HG03342 (cell line): ENCODE measurements around the gene FAM117B.

Experiments used
- ATAC-seq: cut with Tn5 transposase; IDR thresholded peaks from one replicate; pipeline ENCODE4 v1.9.1; 2021; ENCODE audit warnings: mild to moderate bottlenecking, moderate library complexity; ENCODE audit not compliant: unreplicated experiment

The FAM117B gene

GRCh38 chr2:202634556-202635427 lies at the start of gene FAM117B:
Gene FAM117B, plus strand, starts transcription at chr2:202634969. Its CDS starts 219 bp downstream, at chr2:202635188.
- ATAC-seq, result peak; percentile 91

- ATAC-seq, result peak; percentile 75
Observed at GRCh38 chr2:202588647-202589581, 45.9 kb upstream of the FAM117B start.

- no peak for ATAC-seq
Observed at GRCh38 chr2:202589582-202589949, 45.2 kb upstream of the FAM117B start.

GRCh38 chr2:202592566-202592965 lies 42.2 kb upstream of the FAM117B start:
- no peak for ATAC-seq

GRCh38 chr2:202599105-202599504 lies 35.7 kb upstream of the FAM117B start:
- no peak for ATAC-seq

- ATAC-seq, result no peak
Observed at GRCh38 chr2:202599911-202600310, 34.9 kb upstream of the FAM117B start.

- ATAC-seq, result no peak
Observed at GRCh38 chr2:202604699-202605098, 30.1 kb upstream of the FAM117B start.

GRCh38 chr2:202605174-202605573 lies 29.6 kb upstream of the FAM117B start:
- no peak for ATAC-seq

- peak; percentile 36 for ATAC-seq
Observed at GRCh38 chr2:202608142-202608852, 26.5 kb upstream of the FAM117B start.

GRCh38 chr2:202609381-202610145 lies 25.2 kb upstream of the FAM117B start:
- ATAC-seq, result peak; percentile 88

GRCh38 chr2:202610380-202610779 lies 24.4 kb upstream of the FAM117B start:
- ATAC-seq, result no peak

GRCh38 chr2:202612145-202612544 lies 22.6 kb upstream of the FAM117B start:
- ATAC-seq, result no peak

- no peak for ATAC-seq
Observed at GRCh38 chr2:202613479-202613878, 21.3 kb upstream of the FAM117B start.

GRCh38 chr2:202624133-202624532 lies 10.6 kb upstream of the FAM117B start:
- ATAC-seq, result no peak

GRCh38 chr2:202627042-202627441 lies 7.7 kb upstream of the FAM117B start:
- no peak for ATAC-seq

GRCh38 chr2:202628646-202629198 lies 6.0 kb upstream of the FAM117B start:
- no peak for ATAC-seq

GRCh38 chr2:202632682-202633290 lies 2.0 kb upstream of the FAM117B start:
- no peak for ATAC-seq

GRCh38 chr2:202633470-202633869 lies 1.3 kb upstream of the FAM117B start:
- ATAC-seq, result no peak

- peak; percentile 62 for ATAC-seq
Observed at GRCh38 chr2:202635428-202636212, 851 bp downstream of the FAM117B start.
